Caki2 (cell line): ENCODE results near the gene FAAP100. TPM values are rescaled to one million over a fixed set of nuclear protein-coding genes. Genes with fewer than 3 reads are reported as not detected.
"Not testable (repeated sequence)": the region's sequence is repeated elsewhere in the genome, so short reads cannot be mapped to it uniquely, and the experiment has no call there.

Experiments used
- DNase-seq: peaks from one replicate; pipeline ENCODE4 v3.0.0-alpha.2; 2015; ENCODE audit warnings: low read depth
- in situ Hi-C: cut with HindIII; loops from 2 replicates; pipeline ENCODE4 v1.10.0; 2016; ENCODE audit warnings: low sequenced_read_pairs, low pct_unique_long_range_greater_than_20kb, mixed read lengths
- total RNA-seq: library from RNA; depleted of rRNA; stranded (reverse); fragments of >200 nt; shearing (Covaris generic); gene quantifications from 2 replicates; pipeline ENCODE4 v1.2.3, GENCODE V29; 2014; ENCODE audit warnings: low replicate concordance; rRNA removed

The FAAP100 gene
- 40.5 and 41.5 TPM in 2 replicates for total RNA-seq

- in situ Hi-C loops: no loop called here
- DNase-seq: peak; percentile 85
Measured at GRCh38 chr17:81552244-81553017, at the start of gene FAAP100. TSS of gene FAAP100 (minus strand) at chr17:81552353. CDS start at chr17:81552330, 23 bp downstream.

GRCh38 chr17:81601525-81602120 lies 49.5 kb upstream of the FAAP100 start:
- in situ Hi-C loops: no loop called here
- DNase-seq: peak; percentile 48

GRCh38 chr17:81599719-81600486 lies 47.8 kb upstream of the FAAP100 start:
- in situ Hi-C loops: no loop called here
- no peak for DNase-seq

GRCh38 chr17:81593105-81593871 lies 41.1 kb upstream of the FAAP100 start:
- in situ Hi-C loops: no loop called here

GRCh38 chr17:81591971-81592370 lies 39.8 kb upstream of the FAAP100 start:
- no peak for DNase-seq
- in situ Hi-C loops: no loop called here

More at GRCh38 chr17:81593105-81593871, 41.1 kb upstream of the FAAP100 start:
- DNase-seq: no peak

- DNase-seq: no peak
- in situ Hi-C loops: no loop called here
Measured at GRCh38 chr17:81590121-81590520, 38.0 kb upstream of the FAAP100 start.

GRCh38 chr17:81589612-81590011 lies 37.5 kb upstream of the FAAP100 start:
- in situ Hi-C loops: no loop called here
- DNase-seq: no peak

- no peak for DNase-seq
- in situ Hi-C loops: no loop called here
Measured at GRCh38 chr17:81586096-81586495, 33.9 kb upstream of the FAAP100 start.

GRCh38 chr17:81584771-81585170 lies 32.6 kb upstream of the FAAP100 start:
- in situ Hi-C loops, DNase-seq: not testable (repeated sequence)

GRCh38 chr17:81583589-81584342 lies 31.6 kb upstream of the FAAP100 start:
- in situ Hi-C loops: no loop called here
- no peak for DNase-seq

- peak; percentile 50 for DNase-seq
- in situ Hi-C loops: no loop called here
Measured at GRCh38 chr17:81582749-81583148, 30.6 kb upstream of the FAAP100 start.

- peak; percentile 38 for DNase-seq
- in situ Hi-C loops: no loop called here
Measured at GRCh38 chr17:81582341-81582740, 30.2 kb upstream of the FAAP100 start.

- in situ Hi-C loops: no loop called here
Measured at GRCh38 chr17:81581758-81582157, 29.6 kb upstream of the FAAP100 start.

GRCh38 chr17:81580481-81580880 lies 28.3 kb upstream of the FAAP100 start:
- in situ Hi-C loops: no loop called here
- no peak for DNase-seq

More at GRCh38 chr17:81581758-81582157, 29.6 kb upstream of the FAAP100 start:
- DNase-seq: no peak

- in situ Hi-C loops: no loop called here
Measured at GRCh38 chr17:81579821-81580321, 27.7 kb upstream of the FAAP100 start.

GRCh38 chr17:81579298-81579697 lies 27.1 kb upstream of the FAAP100 start:
- in situ Hi-C loops: no loop called here
- no peak for DNase-seq

More at GRCh38 chr17:81579821-81580321, 27.7 kb upstream of the FAAP100 start:
- no peak for DNase-seq

GRCh38 chr17:81578561-81579225 lies 26.5 kb upstream of the FAAP100 start:
- no peak for DNase-seq
- in situ Hi-C loops: no loop called here
